GM12874 (cell line): ENCODE measurements around the gene CLSTN1.

Experiments
- TF ChIP-seq, protein P1 (sequence below): IDR thresholded peaks from 2 replicates; pipeline ENCODE4 v1.5.1; 2011; ENCODE audit warnings: low read depth, mild to moderate bottlenecking, control low read depth, low read length, moderate library complexity; ENCODE audit not compliant: insufficient read depth

The CLSTN1 gene

DNA sequence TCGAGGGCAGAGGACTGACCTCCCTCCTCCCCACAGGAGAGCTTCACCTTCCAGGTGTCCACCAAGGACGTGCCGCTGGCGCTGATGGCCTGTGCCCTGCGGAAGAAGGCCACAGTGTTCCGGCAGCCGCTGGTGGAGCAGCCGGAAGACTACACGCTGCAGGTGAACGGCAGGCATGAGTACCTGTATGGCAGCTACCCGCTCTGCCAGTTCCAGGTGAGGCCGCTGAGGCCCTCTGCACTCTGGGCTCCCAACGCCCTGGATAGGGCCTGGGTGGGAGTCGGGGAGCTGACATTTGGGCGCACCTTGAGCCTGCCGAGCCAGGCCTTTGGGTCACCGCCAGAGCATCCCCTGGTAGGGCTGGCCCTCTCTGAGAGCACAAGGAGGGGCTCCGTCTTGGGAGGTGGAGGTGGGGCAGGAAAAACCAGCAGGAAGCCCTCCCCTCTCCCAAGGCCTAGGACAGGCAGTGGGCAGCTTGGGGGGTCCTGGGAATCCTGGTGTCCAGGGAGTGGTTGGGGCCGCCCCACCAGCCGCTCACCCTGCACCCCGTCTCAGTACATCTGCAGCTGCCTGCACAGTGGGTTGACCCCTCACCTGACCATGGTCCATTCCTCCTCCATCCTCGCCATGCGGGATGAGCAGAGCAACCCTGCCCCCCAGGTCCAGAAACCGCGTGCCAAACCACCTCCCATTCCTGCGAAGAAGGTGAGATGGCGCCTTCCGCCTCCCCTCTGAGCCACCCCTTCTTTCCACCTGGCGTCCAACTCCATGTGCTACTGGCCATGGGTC, 107.2 kb downstream of the CLSTN1 start:
- TF ChIP-seq, protein P1, sequence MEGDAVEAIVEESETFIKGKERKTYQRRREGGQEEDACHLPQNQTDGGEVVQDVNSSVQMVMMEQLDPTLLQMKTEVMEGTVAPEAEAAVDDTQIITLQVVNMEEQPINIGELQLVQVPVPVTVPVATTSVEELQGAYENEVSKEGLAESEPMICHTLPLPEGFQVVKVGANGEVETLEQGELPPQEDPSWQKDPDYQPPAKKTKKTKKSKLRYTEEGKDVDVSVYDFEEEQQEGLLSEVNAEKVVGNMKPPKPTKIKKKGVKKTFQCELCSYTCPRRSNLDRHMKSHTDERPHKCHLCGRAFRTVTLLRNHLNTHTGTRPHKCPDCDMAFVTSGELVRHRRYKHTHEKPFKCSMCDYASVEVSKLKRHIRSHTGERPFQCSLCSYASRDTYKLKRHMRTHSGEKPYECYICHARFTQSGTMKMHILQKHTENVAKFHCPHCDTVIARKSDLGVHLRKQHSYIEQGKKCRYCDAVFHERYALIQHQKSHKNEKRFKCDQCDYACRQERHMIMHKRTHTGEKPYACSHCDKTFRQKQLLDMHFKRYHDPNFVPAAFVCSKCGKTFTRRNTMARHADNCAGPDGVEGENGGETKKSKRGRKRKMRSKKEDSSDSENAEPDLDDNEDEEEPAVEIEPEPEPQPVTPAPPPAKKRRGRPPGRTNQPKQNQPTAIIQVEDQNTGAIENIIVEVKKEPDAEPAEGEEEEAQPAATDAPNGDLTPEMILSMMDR = no peak

DNA sequence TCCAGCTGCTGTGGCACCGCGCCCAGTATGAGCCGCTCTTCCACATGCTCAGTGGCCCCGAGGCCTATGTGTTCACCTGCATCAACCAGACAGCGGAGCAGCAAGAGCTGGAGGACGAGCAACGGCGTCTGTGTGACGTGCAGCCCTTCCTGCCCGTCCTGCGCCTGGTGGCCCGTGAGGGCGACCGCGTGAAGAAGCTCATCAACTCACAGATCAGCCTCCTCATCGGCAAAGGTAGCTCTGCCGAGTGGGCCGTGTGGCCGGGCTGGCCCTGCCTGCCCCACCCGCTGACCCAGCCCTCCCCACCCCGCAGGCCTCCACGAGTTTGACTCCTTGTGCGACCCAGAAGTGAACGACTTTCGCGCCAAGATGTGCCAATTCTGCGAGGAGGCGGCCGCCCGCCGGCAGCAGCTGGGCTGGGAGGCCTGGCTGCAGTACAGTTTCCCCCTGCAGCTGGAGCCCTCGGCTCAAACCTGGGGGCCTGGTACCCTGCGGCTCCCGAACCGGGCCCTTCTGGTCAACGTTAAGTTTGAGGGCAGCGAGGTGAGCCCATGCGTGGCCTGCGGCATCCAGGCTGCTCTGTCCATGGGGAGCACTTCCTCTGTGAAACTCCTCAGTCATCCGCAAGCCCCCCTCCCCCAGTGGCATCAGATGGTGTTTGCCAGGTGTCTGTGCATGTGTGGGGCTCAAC, 108.1 kb downstream of the CLSTN1 start:
- TF ChIP-seq, protein P1 = no peak

DNA sequence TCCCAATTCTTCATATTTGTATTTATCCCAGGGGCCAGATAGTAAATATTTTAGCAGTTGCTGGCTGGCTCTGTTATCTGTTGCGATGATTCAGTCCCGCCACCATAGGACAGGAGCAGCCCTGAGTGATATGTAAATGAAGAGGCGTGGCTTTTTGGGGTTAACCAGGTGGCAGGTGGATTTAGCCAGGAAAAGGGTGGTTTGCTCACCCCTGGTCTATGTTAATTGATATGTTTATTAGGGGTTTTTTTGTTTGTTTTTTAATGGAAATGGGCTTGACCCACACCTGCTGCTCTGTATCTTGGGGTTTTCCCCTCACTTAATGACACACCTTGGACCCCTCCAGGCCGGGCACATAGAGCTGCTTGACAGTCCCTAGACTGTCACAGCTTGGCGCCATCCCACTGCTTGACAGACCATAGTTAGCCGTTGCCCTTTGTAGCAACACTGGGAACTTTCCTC, 109.5 kb downstream of the CLSTN1 start:
- TF ChIP-seq, protein P1 = no peak

DNA sequence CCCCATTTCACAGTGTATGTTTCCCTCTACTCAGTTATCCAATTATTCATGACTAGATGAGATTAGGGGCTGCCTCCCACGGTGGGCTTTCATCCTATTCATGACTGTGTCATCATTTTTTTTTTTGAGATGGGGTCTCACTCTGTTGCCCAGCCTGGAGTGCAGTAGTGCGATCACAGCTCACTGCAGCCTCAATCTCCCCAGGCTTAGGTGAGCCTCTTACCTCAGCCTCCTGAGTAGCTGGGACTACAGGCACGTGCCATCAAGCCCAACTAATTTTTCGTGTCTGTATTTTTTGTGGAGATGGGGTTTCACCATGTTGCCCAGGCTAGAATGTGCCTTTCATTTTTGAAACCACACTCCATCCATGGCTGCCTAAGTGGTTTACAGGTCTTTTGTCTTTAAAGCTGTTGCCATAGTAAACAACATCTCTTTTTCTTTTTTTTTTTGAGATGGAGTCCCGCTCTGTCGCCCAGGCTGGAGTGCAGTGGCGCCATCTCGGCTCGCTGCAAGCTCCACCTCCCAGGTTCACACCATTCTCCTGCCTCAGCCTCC, 112.2 kb downstream of the CLSTN1 start:
- TF ChIP-seq, protein P1 = no peak

DNA sequence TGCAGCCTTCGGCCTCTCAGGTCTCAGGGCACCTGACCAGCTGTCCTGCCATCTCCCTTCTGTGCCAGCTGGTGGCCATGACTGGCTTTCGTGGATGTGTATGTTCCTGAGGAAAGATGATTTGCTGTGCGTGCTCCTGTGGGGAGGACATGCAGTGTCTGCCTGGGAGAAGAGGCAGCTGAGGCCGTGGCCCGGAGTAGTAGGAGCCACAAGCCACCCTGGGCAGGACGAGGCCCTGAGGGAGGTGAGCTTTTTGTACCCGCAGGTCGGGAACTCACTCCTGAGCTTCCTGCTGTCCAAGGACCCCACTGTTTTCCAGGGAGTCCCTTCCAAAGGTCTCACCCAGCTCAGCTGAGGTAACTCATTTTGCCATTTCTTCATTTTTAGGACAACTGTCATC, 113.7 kb downstream of the CLSTN1 start:
- TF ChIP-seq, protein P1 = no peak

DNA sequence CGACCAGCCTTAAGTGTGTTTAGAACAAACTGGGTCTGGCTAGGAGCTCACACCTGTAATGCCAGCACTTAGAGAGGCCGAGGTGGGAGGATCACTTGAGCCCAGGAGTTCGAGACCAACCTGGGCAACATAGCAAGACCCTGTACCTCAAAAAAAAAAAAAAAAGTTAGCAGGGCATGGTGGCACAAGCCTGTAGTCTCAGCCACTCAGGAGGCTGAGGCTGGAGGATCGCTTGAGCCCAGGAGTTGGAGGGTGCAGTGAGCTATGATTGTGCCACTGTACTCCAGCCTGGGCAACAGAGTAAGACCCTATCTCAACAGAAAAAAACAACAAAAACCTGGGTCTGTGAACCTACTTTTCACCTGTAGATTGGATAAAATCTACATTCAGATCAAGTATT, 117.6 kb downstream of the CLSTN1 start:
- TF ChIP-seq, protein P1 = no peak

DNA sequence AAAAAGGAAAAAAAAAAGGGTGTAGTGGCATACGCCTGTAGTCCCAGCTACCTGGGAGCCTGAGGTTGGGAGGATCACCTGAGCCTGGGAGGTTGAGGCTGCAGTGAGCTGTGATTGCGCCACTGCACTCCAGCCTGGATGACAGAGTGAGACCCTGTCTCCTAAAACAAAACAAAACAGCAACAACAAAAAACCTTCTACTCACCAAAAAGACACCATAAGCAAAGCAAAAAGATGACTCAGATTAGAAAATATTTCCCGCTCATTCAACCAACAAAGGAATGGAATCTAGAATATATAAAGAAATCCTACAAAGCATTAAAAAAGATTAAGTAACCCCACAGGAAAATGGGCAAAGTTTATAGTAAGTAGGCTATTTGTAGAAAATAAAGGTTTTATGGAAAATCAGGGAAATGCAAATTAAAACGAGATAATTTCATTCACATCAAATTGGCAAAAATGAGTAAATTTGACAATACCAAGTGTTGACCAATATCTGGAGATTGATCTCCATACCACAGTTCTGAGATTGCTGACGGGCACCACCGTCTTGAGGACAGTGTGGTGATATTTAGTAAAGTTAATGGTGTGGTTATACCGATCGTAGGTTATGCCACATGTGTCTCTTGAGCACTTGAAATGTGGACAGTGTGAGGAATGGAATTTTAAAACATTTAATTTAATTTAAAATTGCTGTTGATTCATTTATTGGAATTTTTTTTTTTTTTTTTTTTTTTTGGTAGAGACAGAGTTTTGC, 118.2 kb downstream of the CLSTN1 start:
- TF ChIP-seq, protein P1 = no peak
